H1 (cell line): ENCODE measurements around the gene CELF5. TPM values are rescaled to one million over a fixed set of nuclear protein-coding genes. Genes with fewer than 3 reads are reported as not detected.
"Not testable (repeated sequence)": the region's sequence is repeated elsewhere in the genome, so short reads cannot be mapped to it uniquely, and the experiment has no call there.

ENCODE experiments used
- CTCF ChIA-PET: fragments of 300-600 bp; sonication (Branson Sonifier 250); formaldehyde crosslinking; loops from one replicate; lab custom pipeline; 2021; ENCODE audit not compliant: partially characterized antibody; lab: Charles Lee
- POLR2A ChIA-PET: fragments of 300-600 bp; sonication (Branson Sonifier 250); formaldehyde crosslinking; loops from one replicate; lab custom pipeline; 2021; ENCODE audit warnings: inconsistent platforms; ENCODE audit not compliant: partially characterized antibody; lab: Charles Lee
- DNase-seq, 2 experiments: peaks; one replicate each; pipeline versions ENCODE4 v3.0.0 to v3.0.0-alpha.2; 2010 to 2022; ENCODE audit warnings: low spot score in 2 of 2, low read depth in 1 of 2, mixed read lengths in 1 of 2
- FAIRE-seq: peaks from 2 replicates; lab custom pipeline; 2011; peaks lifted over from hg19 to GRCh38; lab: Jason Lieb, UNC
- H2AFZ ChIP-seq: 2 replicates; pipeline ENCODE4 v1.8.1; 2012; ENCODE audit warnings: low read length, inconsistent platforms
- H2AK5ac ChIP-seq: 2 replicates; pipeline ENCODE4 v1.6.1; 2013; ENCODE audit warnings: low read depth, low read length
- H2BK120ac ChIP-seq: replicated peaks from 2 replicates; pipeline ENCODE3; 2013; ENCODE audit warnings: low read depth, low read length, inconsistent platforms
- H2BK12ac ChIP-seq: 2 replicates; pipeline ENCODE4 v1.6.1; 2013; ENCODE audit warnings: low read depth, low read length
- H2BK15ac ChIP-seq: 2 replicates; pipeline ENCODE4 v1.6.1; 2013; ENCODE audit warnings: low read length
- H2BK20ac ChIP-seq: 2 replicates; pipeline ENCODE4 v1.6.1; 2013; ENCODE audit warnings: low read length
- H2BK5ac ChIP-seq: 2 replicates; pipeline ENCODE4 v1.6.1; 2013; ENCODE audit warnings: low read depth, low read length
- H3K14ac ChIP-seq: 2 replicates; pipeline ENCODE4 v1.6.1; 2013; ENCODE audit warnings: inconsistent platforms; ENCODE audit not compliant: insufficient read length
- H3K18ac ChIP-seq: 2 replicates; pipeline ENCODE4 v1.6.1; 2013; ENCODE audit warnings: low read length; ENCODE audit errors: extremely low read depth
- H3K23ac ChIP-seq: 2 replicates; pipeline ENCODE4 v1.6.1; 2013; ENCODE audit warnings: inconsistent platforms; ENCODE audit not compliant: insufficient read length
- H3K23me2 ChIP-seq: 2 replicates; pipeline ENCODE4 v1.6.1; 2013; ENCODE audit warnings: low read depth, low read length
- H3K27ac ChIP-seq: 2 replicates; pipeline ENCODE4 v1.6.1; 2011; ENCODE audit warnings: low read depth, low read length, inconsistent platforms
- H3K27me3 ChIP-seq, 4 experiments: replicated peaks in 1 of 4; 1 replicate in 1 of 4; 2 replicates in 3 of 4; pipeline versions ENCODE4 v1.6.1 to v1.8.1; 2011 to 2013; ENCODE audit warnings: low read length in 3 of 4, mild to moderate bottlenecking in 3 of 4, inconsistent platforms in 2 of 4, mixed read lengths in 2 of 4, moderate library complexity in 1 of 4; ENCODE audit not compliant: control insufficient read depth in 3 of 4, insufficient read depth in 3 of 4; ENCODE audit errors: extremely low read depth in 1 of 4
- H3K36me3 ChIP-seq, 4 experiments: 2 replicates each; pipeline versions ENCODE4 v1.6.1 to v1.8.1; 2011 to 2013; ENCODE audit warnings: mild to moderate bottlenecking in 4 of 4, low read length in 3 of 4, moderate library complexity in 2 of 4, control low read depth in 1 of 4, inconsistent platforms in 1 of 4; ENCODE audit not compliant: insufficient read depth in 4 of 4, control insufficient read depth in 2 of 4
- H3K4ac ChIP-seq: replicated peaks from 2 replicates; pipeline ENCODE3; 2013; ENCODE audit warnings: low read length, low read depth, mixed read lengths, inconsistent platforms; ENCODE audit not compliant: insufficient read length
- H3K4me1 ChIP-seq, 4 experiments: replicated peaks in 1 of 4; 1 replicate in 1 of 4; 2 replicates in 3 of 4; pipeline versions ENCODE4 v1.6.1 to v1.8.1; 2011 to 2013; ENCODE audit warnings: low read length in 3 of 4, inconsistent platforms in 2 of 4, mixed read lengths in 1 of 4; ENCODE audit not compliant: insufficient read depth in 4 of 4, control insufficient read depth in 3 of 4
- H3K4me2 ChIP-seq, 2 experiments: 2 replicates each; pipeline versions ENCODE4 v1.6.1 to v1.8.1; 2011 to 2013; ENCODE audit warnings: low read depth in 2 of 2, low read length in 2 of 2, control low read depth in 1 of 2, inconsistent platforms in 1 of 2, mild to moderate bottlenecking in 1 of 2; ENCODE audit not compliant: insufficient read depth in 1 of 2
- H3K4me3 ChIP-seq, 4 experiments: fragments of 200-600, 300-600 bp in 1 of 4; sonication (generic), shearing (Covaris generic), sonication (Bioruptor Twin) in 1 of 4; 2 replicates each; pipeline versions ENCODE4 v1.5.1 to v1.8.1; 2011 to 2016; ENCODE audit warnings: low read length in 4 of 4, low read depth in 3 of 4, control low read depth in 2 of 4, inconsistent platforms in 2 of 4, mild to moderate bottlenecking in 2 of 4, mixed read lengths in 1 of 4, moderate library complexity in 1 of 4; ENCODE audit not compliant: insufficient read depth in 2 of 4; ENCODE audit errors: extremely low read depth in 1 of 4
- H3K56ac ChIP-seq: replicated peaks from 2 replicates; pipeline ENCODE3; 2013; ENCODE audit warnings: low read depth, mild to moderate bottlenecking, mixed read lengths, low read length, inconsistent platforms; ENCODE audit not compliant: insufficient read length
- H3K79me1 ChIP-seq: 2 replicates; pipeline ENCODE4 v1.6.1; 2013; ENCODE audit warnings: low read depth, low read length, control low read depth
- H3K79me2 ChIP-seq, 2 experiments: 2 replicates each; pipeline versions ENCODE4 v1.6.1 to v1.8.1; 2012 to 2013; ENCODE audit warnings: low read length in 2 of 2, mild to moderate bottlenecking in 2 of 2, inconsistent platforms in 1 of 2; ENCODE audit not compliant: insufficient read depth in 2 of 2, control insufficient read depth in 1 of 2
- H3K9ac ChIP-seq, 4 experiments: replicated peaks in 1 of 4; 1 replicate in 1 of 4; 2 replicates in 3 of 4; pipeline versions ENCODE4 v1.6.1 to v1.8.1; 2011 to 2013; ENCODE audit warnings: low read depth in 3 of 4, low read length in 3 of 4, control low read depth in 2 of 4, mild to moderate bottlenecking in 2 of 4, moderate library complexity in 2 of 4, inconsistent platforms in 1 of 4; ENCODE audit errors: extremely low read depth in 1 of 4
- H3K9me3 ChIP-seq, 2 experiments: 2 replicates each; pipeline versions ENCODE4 v1.6.1 to v1.8.1; 2012 to 2013; ENCODE audit warnings: mild to moderate bottlenecking in 2 of 2, moderate library complexity in 2 of 2, control low read depth in 1 of 2, inconsistent platforms in 1 of 2, low read depth in 1 of 2, low read length in 1 of 2, mixed read lengths in 1 of 2; ENCODE audit not compliant: insufficient read depth in 2 of 2
- H4K20me1 ChIP-seq, 2 experiments: replicated peaks in 1 of 2; 2 replicates each; pipeline versions ENCODE3 to v1.8.1; 2011 to 2013; ENCODE audit warnings: inconsistent platforms in 2 of 2, low read length in 2 of 2, mild to moderate bottlenecking in 1 of 2; ENCODE audit not compliant: insufficient read depth in 2 of 2, control insufficient read depth in 1 of 2
- H4K5ac ChIP-seq: 2 replicates; pipeline ENCODE4 v1.6.1; 2013; ENCODE audit warnings: low read length, low read depth, mixed read lengths, inconsistent platforms; ENCODE audit not compliant: insufficient read length
- H4K8ac ChIP-seq: 2 replicates; pipeline ENCODE4 v1.8.0; 2013; ENCODE audit warnings: mild to moderate bottlenecking, moderate library complexity, low read length, inconsistent platforms; ENCODE audit not compliant: insufficient read depth; ENCODE audit errors: extremely low read depth
- H4K91ac ChIP-seq: replicated peaks from 2 replicates; pipeline ENCODE3; 2013; ENCODE audit warnings: low read length, mixed read lengths, inconsistent platforms; ENCODE audit not compliant: insufficient read length
- WGBS, 2 experiments: shearing (Covaris generic) in 1 of 2; methylation state at CpG; one replicate each; pipeline versions ENCODE4 v1.1.6 to v1.1.7; 2013 to 2015; ENCODE audit warnings: low lambda C conversion rate in 2 of 2, mixed read lengths in 2 of 2, inconsistent platforms in 1 of 2, low coverage in 1 of 2, missing lambda C conversion rate in 1 of 2; ENCODE audit not compliant: insufficient replicate concordance in 2 of 2, insufficient coverage in 1 of 2, insufficient read length in 1 of 2; ENCODE audit errors: extremely low coverage in 1 of 2, missing lambda C conversion rate in 1 of 2; 5-methylcytosine and 5-hydroxymethylcytosine counted together
- polyA plus RNA-seq, 7 experiments: library from polyadenylated mRNA; depleted of rRNA in 3 of 7; stranded (reverse) in 5 of 7; unstranded in 2 of 7; fragments of >200 nt in 5 of 7; fragments of 200-250 nt in 2 of 7; gene quantifications; 1 replicate in 5 of 7; 2 replicates in 1 of 7; 4 replicates in 1 of 7; pipeline versions ENCODE4 v1.2.1 to v1.2.3, GENCODE V29; 2011 to 2013; ENCODE audit warnings: missing spikeins in 2 of 7, mixed read lengths in 2 of 7
- total RNA-seq: library from RNA; stranded (reverse); fragmentation: NEBNext Ultra II Directional; extraction: Animal tissue kit (Norgen Biotek cat#: 25700); gene quantifications from 2 replicates; pipeline ENCODE4 v1.2.1, GENCODE V29; 2021
- TF ChIP-seq, protein P1 (sequence below): IDR thresholded peaks from 2 replicates; pipeline ENCODE4 v1.6.1; 2012; ENCODE audit warnings: inconsistent platforms
- TF ChIP-seq, protein P2 (sequence below): IDR thresholded peaks from 2 replicates; pipeline ENCODE4 v1.6.1; 2012; ENCODE audit warnings: inconsistent platforms

CELF5 gene
- total and polyA plus RNA-seq, 2 of the 8 experiments (the other 6 are each of a cell fraction or from before 2014, with no cell fraction given), result 9.8 to 15.0 TPM

DNA sequence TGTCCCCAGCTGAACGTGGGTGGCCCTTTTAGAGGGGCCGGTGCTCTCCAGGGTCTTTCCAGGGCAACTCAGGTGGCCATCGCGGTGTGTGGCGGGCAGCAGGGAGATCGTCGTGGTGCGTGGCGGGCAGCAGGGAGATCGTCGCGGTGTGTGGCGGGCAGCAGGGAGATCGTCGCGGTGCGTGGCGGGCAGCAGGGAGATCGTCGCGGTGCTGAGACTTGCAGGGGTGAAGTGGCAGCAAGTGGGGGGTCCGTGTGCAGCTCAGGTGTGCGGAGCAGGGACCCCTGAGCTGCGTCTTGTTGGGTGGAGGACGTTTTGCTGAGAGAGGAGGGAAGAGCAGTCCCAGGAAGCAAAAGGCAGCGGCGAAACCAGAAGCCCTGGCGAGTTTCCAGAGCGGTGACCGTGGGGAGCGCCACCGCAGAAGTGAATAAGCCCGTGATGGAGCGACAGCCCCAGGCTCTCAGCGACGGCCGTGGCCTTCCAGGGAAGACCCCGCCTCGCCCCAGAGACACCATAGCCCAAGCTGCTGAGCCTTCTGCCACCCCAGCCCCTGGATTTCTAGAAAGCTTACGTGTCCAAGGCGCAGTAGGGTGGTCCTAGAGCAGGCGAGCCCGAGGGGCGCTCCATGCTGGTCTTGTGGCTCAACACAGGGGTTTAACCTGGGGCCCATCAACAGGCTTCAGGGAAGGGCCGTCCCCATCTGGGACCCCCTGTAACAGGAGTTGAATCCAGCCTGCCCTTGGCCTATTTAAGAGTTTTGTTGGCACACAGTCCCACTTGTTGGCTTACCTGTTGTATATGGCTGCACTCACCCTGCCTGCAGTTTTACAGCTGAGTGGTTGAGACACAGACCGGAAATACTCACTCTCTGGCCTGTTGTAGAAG is 33.3 kb upstream of the CELF5 start (continued):
- TF ChIP-seq, protein P1, sequence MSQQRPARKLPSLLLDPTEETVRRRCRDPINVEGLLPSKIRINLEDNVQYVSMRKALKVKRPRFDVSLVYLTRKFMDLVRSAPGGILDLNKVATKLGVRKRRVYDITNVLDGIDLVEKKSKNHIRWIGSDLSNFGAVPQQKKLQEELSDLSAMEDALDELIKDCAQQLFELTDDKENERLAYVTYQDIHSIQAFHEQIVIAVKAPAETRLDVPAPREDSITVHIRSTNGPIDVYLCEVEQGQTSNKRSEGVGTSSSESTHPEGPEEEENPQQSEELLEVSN, result no peak
- TF ChIP-seq, protein P2, sequence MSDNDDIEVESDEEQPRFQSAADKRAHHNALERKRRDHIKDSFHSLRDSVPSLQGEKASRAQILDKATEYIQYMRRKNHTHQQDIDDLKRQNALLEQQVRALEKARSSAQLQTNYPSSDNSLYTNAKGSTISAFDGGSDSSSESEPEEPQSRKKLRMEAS, result no peak
- TF ChIP-seq, all 59 proteins: peak for 0

DNA sequence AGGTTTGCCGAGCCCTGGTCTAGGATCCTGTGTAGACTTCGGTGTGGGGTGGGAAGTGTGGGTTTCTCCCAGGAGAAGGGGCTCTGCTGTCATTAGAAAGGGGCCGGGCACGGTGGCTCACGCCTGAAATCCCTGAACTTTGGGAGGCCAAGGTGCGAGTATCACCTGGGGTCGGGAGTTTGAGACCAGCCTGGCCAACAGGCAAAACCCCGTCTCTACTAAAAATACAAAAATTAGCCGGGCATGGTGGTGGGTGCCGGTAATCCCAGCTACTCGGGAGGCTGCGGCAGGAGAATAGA is 32.7 kb upstream of the CELF5 start:
- H3K23ac ChIP-seq, DNase-seq, H4K8ac ChIP-seq, H2BK120ac ChIP-seq, H3K14ac ChIP-seq, H2BK5ac ChIP-seq, H3K4me3 ChIP-seq, POLR2A ChIA-PET, H3K27ac ChIP-seq, FAIRE-seq, H3K9ac ChIP-seq, H3K23me2 ChIP-seq, H2BK12ac ChIP-seq, H2AFZ ChIP-seq, H3K56ac ChIP-seq, H4K91ac ChIP-seq, H2BK20ac ChIP-seq, H3K9me3 ChIP-seq, H3K27me3 ChIP-seq, H3K36me3 ChIP-seq, H3K4me2 ChIP-seq, H2AK5ac ChIP-seq, H2BK15ac ChIP-seq, H4K5ac ChIP-seq, H3K18ac ChIP-seq, H3K4ac ChIP-seq: not testable (repeated sequence)
- CTCF ChIA-PET, result interaction anchor here (2.6 kb wide), 1 partner anchor 15 kb away, joined by 5 read pairs; no protein-coding TSS in a partner anchor
- peaks cover 0 to 12% (median 7%) of the 10 kb centered on the region in 4 experiments; a peak in 6 of 7 replicates for H3K4me1 ChIP-seq
- peaks cover 5 to 57% of the 10 kb centered on the region in 2 experiments for H3K79me2 ChIP-seq
- H3K79me1 ChIP-seq, result peaks cover 35% of the 10 kb centered on the region
- 95% methylated on average over 10 of the region's 12 CpGs; no CpG with 5 or more reads in 1 of the 2 experiments for WGBS, 2 experiments
- H4K20me1 ChIP-seq, result peaks cover 31 to 44% of the 10 kb centered on the region in 2 experiments
